Epithelial cell of umbilical artery (primary cell): Measurements from ENCODE around the gene GABRB1. TPM values are rescaled to one million over a fixed set of nuclear protein-coding genes. Genes with fewer than 3 reads are reported as not detected.

Experiments used
- total RNA-seq: library from RNA; depleted of rRNA; stranded (reverse); fragments of >200 nt; gene quantifications from 2 replicates; pipeline ENCODE4 v1.2.3, GENCODE V29; 2014

The GABRB1 gene
- total RNA-seq, result not detected in 2 replicates

DNA sequence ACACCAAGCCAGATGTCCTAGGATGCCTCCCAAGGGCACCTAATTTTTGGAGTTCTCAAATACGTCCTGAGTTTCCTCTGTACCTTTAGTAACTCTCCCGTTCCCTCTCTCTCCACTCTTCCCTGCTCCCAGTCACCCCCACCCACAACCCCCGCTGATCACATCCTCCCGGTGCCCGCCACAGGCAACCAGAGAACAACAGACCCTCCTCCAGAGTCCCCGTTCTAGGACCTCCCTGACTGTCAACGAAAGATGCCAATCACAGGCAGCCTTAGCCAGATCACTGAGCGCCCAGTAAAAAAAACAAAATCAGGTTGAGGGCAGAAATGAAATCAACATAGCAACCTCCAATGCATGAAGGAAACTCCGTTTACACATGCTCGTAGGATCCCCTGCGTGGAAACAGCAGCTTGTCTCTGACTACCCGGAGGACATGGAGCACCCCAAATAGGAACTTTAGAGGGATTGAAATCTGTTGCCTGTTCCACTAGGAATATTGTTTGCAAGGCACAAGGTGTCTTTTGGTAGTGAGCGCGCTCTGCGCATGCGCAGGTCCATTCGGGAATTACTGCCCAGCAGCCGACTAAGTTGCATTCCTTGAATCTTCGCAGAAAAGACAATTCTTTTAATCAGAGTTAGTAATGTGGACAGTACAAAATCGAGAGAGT lies at the start of gene GABRB1:
TSS of gene GABRB1 (plus strand) at position 557 of the 668 bp plus-strand sequence.

GRCh38 chr4:46993075-46994006 lies 38.0 kb upstream of the GABRB1 start, which contains the start of gene GABRA4:
GABRA4 (minus strand) TSS chr4:46993581; CDS start chr4:46993424, 157 bp downstream.

DNA sequence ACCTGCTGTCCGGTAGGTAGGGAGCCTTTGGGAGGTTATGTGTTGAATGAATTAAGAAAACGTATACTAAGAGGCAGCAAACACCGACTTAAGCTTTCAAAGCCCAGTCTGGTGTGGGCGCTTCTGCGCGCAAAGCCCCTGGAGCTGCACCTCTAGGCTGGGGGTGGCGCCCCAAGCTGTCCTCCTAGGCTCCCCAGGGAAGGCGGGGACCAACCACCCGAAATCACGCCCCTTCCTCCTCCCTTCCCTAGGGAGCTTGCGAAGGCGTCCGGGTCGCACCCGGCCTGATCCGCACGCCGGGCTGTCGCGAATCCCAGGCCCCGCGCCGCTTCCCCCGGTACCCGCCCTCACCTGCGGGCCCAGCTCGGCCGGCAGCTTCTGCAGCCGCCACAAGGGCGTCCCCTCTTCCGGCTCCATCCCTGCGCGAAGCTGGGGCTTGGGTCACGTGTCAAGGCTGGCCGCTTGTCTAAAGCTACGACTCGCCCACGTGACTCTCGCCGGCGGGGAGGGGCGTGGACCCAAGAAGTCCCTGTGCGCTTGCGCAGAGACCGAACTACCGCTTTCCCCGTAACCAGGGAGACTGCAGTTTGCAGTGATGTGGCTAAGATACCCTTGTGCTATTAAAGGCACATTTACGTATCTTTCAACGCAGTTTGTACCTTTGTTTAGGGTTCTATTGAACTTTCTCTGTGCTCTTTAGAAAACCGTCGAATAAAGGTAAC lies 432.0 kb downstream of the GABRB1 start, which contains the start of gene COMMD8:
TSS of gene COMMD8 (minus strand) at position 468 of the 722 bp plus-strand sequence. CDS start at position 417, 51 bp downstream.

Other genes with a start within 250 kb of the GABRB1 start
- gene COX7B2, start 122.3 kb upstream of the GABRB1 start, total RNA-seq, result not detected in 2 replicates
- not detected in 2 replicates for gene GABRA4, start 38.0 kb upstream of the GABRB1 start, total RNA-seq